Stimulated activated CD8-positive, alpha-beta memory T cell treated with anti-CD3 and anti-CD28 coated beads, Interleukin-4, amount 100 ng/mL, for 24 hours (primary cell): ENCODE results near the gene TJP1.

Source experiments
- DNase-seq: peaks from one replicate; pipeline ENCODE4 v3.0.0-alpha.2; 2020; ENCODE audit warnings: low read depth

TJP1 gene

DNA sequence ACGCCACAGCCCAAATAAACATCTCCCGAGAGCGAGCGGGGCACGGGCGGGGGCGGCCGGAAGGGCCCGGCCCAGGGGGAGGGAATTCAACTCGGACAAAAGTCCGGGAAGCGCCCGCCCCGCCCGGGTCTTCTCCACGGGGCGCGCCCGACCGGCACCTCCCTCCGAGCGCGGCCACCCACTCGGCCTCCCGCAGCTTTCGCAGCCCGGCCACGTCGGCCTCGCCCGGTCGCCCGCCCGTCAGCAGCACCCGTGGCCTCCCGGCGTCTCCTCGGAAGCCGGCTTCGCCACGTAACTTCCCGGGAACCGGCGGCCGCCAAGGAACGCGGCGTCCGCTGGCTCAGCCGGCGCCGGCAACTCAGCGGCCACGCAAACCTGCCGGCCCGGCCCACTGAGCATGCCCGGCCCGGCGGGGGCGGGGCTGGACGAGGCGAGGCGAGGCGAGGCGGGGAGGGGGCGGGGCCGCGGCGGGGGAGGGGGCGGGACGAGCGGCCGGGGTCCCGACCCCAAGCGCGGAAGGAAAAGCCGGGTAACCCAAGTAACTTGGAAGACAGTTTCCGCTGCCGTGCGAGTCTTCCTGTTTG lies at the start of gene TJP1:
Gene TJP1, minus strand, starts transcription at position 369 of the 584 bp plus-strand sequence. CDS start 440 bp downstream, outside the sequence.
- no peak for DNase-seq

DNA sequence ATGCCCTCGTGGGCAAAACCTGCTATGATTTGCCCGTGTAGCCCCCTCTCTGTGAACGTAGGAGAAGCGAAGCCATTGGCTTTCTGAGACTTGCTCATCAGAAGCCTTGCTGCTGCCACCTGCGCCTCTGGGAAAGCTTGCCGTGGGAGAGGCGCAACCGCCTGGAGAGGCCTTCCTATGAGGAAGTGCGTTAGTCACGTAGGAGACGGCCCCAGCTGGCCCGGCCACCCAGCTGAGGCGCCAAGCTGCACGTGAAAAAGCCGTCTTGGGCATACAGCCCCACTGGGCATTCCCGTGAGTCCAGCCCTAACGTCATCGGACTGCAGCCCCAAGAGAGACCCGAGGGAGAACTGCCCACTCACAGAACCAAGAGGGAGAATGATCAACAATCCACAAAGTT lies 49.1 kb upstream of the TJP1 start:
- no peak for DNase-seq

DNA sequence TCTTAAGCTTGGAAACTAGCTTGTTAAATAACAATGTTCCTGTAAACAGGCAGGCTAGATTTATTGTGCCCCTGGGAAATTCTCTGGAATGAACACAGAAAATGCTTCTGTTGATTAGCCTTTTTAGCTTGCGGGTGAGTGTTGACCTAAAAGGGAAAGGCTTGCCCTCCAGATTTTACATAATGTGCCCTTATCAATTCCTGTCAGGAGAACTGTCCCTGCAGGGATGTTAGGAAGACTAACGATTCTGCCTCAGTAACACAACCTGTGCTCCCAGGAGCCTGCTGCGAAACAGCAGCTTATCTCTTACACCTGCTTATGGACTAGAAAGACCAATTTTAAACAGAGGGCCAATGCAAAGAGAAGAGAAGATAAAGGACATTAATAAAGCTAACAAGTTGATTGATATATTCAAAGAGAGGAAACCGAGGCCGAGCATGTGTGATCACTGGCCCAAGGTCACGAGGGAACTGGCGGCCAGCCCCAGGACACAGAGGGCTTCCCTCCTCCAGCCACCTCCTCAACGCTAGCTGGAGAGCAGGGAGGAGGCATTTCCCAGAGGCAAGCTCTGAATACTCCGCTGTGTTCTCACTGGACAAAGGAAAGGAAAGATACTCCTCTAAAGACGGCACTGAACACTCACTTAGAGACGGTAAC lies 48.4 kb upstream of the TJP1 start:
- DNase-seq = no peak

DNA sequence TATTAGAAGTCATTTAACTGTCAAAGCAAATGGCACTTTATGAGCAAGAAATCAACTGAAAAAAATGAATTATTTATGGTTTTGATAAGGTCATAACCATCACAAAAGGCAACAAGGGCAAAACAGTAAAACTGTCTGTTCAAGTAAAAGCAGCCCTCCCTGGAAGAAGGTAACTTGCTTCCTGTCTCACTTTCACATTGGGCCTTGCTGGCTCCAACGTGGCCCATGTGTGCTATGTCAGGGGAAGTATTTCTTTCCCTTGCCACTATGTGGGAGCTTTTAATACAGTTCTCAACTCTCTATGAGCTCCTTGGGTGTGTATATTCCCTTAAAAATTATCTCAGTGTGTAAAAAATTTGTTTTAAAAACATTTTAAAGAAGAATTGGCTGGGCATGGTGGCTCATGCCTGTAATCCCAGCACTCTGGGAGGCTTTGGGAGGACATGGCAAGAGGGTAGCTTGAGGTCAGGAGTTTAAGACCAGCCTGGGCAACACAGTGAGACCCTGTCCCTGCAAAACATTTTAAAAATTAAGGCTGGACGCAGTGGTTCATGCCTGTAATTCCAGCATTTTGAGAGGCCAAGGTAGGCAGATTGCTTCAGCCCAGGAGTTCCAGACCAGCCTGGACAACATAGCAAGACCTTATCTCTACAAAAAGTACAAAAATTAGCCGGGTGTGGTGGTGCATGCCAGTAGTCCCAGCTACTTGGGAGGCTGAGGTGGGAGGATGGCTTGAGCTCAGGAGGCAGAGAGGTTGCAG lies 45.2 kb upstream of the TJP1 start:
- no peak for DNase-seq

DNA sequence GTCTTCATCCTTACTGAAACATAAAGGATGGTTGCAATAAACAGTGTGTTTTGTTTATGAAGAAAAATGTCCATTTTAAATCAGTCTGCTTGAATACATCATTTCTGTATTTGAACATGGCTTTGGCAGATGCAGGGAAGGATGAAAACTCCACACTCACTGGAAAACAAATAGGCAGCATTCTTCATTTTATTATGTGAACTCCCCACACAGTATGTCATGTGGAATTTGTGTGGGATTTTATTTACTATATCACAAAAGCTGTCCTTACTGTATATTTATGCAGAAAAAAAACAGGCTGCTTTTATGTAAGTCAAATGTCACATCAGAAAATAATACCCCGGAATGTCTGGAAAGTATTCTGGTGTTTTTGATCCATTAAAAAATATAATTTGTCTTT lies 44.1 kb upstream of the TJP1 start:
- no peak for DNase-seq

DNA sequence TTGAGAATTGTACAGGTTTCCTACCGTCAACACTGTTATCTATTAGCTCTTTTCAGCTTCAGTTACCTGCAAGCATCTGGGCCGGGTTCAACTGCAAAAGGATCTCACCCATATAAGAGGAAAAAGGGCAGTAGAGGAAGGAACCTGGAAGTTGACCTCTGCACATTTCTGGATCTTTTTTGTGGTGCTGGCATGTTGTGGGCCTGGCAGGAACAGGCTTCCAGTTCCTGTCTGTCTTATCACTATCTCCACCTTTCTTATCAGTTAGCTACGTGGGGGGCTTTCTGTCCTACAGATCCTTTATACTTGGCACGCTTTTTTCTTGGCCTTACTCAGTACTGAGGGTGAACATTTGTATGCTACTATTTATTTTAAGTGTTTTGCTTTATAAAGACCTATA lies 42.2 kb upstream of the TJP1 start:
- DNase-seq = no peak

DNA sequence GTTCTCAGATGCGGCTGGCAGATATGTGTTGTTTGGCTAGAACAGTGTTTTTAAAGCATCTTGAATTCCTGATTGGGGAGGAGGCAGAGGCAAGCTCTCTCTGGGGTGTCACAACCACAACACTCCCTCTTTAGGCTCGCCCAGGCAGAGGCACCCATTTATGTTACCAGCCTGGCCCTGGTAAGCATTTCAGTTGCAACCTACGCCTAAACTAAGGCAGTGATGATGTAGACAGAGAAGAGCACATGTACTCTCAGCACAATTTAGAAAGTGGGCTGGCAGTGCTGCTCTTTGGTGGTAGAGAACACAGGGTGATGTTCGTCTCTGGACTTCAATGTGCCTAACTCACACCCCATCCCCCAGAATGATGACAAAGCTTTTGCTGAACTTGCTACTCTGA lies 41.2 kb upstream of the TJP1 start:
- no peak for DNase-seq

DNA sequence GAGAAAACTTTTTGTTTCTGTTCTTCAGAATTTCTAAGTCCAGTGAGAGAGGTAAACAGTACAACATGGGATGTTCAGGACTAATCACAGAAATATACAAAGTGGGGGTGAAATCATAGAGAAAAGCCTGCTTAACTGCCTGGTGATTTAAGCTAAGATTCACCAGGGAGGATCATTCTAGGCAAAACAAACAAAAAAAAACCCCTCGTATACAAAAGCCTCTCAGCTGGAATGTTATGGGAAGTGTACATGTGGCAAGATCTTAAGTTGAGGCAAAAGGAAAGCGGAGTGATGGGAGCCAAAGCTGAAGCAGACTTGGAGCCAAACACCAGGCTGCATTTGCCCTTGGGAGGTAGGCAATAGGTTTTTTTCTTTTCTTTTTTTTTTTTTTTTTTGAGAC lies 40.0 kb upstream of the TJP1 start:
- no peak for DNase-seq

DNA sequence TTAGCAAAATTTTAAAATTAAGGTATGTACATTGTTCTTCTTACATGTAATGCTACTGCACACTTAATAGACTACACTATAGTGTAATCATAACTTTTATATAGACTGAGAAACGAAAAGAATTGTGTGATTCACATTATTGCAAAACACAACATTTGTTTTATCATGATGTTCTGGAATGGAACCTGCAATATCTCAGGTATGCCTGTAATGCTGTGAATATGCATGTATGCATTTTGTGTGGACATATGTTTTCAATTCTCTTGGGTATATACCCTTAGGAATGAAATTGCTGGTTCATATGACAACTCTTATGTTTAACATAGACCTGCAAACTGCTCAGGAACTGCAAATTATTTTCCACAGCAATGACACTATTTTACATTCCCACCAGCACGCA lies 38.6 kb upstream of the TJP1 start:
- no peak for DNase-seq

DNA sequence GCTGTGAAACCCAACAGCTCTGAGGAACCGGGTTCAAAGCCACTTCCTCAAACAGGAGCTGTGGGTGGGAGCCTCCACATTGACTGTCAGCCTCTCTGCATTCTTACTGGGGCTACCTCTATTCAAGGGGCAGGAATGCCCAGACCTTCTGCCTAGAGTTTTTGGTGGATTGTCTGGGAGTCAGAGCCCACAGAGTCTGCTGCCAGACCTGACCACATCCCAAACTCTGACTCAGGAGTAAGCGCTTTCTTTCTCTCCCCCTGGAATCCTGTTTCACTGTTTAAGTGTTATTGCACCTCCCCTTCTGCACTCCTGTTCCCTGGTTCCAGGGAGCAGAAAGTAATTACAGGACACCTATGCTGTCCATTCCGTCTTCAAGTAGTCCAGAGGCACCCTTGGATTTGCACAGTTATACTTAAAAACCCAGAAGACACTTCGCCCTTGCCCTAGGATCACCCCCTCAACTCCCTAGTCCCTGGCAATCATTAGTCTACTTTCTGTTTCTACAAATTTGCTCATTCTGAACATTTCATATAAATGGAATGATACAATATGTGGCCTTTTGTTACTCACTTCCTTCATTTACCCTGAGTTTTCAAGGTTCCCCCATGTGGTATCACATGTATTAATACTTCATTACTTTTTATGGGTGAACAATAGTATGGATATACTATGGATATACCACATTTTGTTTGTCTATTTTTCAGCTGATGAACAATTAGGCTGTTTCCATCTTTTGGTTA lies 37.9 kb upstream of the TJP1 start:
- DNase-seq = no peak

DNA sequence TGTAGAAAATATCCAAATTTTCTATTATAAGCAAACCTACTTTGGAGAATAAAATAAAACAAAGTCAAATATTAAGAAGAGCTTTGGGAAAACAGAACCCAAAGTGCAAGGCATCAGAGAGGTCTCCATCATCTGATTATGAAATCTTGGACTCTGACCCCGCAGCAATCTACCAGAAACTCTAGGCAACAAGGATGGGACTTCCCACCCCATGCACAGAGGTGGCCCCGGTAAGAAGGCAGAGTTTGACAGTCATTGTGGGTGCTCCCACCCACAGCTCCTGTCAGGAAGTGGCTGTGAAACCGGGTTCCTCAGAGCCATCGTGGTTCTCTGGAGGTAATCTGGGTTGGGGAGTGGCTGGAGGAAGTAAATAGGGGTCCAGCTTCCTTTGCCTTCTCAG lies 37.0 kb upstream of the TJP1 start:
- DNase-seq = no peak

DNA sequence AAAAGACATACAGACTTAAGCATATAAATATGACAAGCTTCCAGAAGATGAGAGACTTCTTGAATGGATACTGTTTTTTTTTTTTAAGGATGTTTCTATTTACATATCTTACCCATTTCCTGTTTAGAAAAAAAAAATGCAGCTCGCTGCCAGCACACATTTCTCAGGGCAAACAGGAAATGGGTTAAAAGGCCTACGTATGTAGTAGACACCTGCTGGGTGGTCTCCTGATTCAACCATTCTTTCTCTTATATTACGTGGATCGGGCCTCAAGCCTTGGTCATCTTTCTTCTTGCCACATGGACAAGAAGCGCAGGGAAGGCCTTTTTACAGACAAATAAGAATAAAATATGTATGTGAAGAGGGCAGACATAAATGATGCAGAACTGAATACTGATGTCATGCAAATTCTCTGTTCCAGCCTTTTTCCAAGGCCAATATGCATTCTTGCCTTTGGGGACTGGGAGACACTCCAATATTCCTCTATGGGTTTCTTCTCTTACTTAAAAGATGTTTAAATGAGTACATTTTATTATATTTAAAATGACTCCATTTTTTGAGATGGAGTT lies 35.0 kb upstream of the TJP1 start:
- no peak for DNase-seq

DNA sequence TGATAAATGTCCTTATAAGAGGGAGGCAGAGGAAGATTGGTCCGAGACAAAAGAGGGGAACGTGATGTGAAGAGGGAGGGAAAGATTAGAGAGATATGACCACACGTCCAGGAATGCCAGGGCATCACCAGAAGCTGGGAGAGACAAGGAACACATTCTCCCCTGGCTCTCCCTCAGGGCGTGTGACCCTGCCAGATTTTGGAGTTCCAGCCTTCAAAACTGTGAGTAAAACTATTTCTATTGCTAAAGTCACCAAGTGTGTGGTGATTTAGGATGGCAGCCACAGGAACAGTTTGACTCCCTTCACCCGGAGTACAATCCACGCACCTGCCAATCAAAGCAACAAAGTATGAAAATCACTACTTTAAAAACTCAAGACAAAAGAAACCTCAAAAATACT lies 32.1 kb upstream of the TJP1 start:
- DNase-seq = no peak

DNA sequence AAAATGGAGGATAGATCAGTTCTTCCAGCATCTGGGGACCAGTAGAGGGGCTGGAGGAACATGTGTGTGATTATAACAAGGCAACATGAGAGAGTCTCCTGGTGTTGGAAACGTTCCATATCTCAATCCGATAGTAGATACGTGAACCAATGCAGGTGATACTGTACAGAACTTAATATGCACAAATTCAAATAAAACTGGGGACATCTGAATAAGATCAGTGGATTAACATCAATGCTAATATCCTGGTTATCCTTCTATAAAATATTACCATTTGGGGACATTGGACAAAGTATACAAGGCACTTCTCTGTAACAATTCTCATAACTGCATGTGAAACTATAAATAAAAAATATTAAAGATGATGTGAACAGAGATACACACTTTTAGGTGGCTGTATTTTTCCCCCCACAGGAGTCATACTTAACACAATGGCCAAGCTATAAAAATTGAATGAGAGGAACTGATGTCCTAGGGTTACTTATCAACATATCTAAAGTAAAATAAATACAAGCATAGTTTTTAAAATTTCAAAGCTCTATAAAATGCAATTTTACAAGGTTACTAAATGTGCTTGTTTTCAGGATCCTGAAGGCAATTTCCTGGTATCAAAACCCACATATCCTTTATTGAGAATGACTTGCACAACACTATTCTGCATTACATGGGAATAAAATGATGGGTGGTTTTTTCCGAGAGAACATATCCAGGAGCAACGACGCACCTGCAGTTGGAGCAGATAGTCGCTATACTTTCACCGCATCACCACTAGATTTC lies 31.1 kb upstream of the TJP1 start:
- no peak for DNase-seq

DNA sequence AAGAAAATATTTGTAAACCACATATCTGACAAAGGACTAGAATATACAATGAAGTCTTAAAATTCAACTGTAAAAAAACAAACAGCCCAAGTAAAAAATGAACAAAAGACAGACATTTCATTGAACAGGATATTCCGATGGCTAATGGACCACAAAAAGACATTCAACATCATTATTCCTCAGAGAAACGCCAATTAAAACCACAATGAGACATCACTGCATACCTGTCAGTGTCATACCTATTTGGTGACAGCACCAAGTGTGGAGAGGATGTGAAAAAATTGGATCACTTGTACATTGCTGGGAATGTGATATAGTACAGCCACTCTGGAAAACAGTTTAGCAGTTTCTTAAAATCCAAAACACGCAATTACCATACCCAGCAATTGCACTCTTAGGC lies 29.9 kb upstream of the TJP1 start:
- DNase-seq = no peak

DNA sequence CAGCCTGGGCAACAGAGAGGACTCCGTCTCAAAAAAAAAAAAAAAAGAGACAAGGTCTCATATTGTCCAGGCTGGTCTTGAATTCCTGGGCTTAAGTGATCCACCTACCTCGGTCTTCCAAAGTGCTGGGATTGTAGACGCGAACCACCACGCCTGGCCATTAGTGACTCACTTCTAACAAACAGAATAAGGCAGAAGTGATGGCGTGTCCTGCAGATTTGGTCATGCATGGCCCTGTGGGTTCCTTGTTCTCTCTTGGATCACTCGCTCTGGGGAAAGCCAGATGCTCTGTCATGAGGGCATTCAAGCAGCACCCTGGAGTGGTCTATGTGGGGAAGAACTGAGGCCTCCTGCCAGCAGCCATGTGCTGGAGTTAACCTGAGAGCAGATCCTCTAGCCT lies 27.4 kb upstream of the TJP1 start:
- DNase-seq = no peak

DNA sequence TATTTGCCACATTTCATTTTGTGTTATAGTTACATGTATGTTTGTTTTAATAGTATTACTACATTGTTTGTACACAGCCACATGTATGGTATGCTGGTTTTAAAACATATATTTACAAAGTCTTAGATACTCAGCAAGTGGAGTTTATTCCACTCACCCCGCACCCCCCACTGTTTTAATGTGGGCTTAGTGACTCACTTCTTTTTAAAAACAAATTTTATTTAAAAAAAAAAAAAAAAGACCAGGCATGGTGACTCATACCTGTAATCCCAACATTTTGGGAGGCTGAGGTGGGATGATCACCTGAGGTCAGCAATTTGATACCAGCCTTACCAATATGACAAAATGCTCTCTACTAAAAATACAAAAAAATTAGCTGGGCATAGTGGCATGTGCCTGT lies 26.9 kb upstream of the TJP1 start:
- no peak for DNase-seq

DNA sequence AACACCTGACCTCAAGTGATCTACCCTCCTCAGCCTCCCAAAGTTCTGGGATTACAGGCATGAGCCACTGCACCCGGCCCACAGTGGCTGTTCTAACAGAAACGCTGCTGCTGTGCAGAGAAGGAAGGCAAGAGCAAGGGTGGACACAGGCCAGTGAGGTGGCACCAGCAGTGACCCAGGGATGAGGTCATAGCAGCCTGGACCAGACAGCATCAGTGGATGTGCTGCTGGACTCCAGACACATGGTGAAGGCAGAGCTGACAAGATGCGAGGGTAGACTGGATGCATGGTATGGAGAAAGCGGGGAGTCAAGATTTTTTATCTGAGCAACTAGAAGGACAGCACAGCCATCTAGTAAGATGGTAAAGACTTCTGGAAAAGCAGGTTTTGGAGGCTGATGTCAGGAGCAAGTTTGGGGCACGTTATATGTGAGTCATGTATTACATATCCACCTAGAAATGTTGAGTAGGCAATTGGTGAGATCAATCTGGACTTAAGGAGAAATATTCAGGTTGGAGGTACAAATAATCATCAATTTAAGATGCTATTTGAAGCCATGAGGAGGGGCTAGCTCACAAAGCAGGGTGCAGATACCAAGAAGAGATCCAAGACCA lies 22.1 kb upstream of the TJP1 start:
- DNase-seq = no peak

DNA sequence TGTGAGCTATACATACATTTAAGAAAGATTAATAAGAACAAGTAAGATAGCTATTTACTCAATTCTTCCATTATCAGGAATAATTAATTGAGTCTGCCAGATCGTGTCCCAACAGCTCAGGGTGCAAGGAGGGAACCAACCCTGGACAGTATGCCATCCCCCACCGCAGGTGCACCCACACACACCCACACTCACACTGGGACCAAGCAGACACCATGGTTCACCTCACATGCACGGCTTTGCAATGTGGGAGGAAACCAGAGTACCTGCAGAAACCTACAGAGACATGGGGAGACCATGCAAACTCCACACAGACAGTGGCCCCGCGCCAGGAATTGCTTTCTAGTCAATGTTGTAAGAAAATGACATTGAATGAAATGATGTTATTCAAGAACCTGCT lies 20.0 kb upstream of the TJP1 start:
- no peak for DNase-seq

DNA sequence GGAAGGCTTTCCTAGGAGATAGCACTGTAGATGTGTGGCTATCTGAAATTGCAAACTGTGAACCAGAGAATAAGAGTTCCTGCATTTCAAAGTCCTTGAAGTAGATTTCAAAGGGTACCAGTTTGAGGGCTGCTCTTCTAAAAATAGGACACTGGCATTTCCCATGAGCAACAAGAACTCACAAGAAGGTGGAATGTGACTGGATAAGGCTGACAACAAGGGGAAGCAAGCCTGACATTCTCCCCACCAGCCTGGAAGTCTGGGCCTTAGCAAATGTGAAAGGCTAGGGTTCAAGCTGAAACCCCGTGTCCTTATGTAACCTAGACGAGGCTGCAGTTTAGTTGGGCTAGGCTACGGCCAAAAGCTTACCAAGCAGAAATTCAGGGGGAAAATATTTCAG lies 18.7 kb upstream of the TJP1 start:
- DNase-seq = no peak

DNA sequence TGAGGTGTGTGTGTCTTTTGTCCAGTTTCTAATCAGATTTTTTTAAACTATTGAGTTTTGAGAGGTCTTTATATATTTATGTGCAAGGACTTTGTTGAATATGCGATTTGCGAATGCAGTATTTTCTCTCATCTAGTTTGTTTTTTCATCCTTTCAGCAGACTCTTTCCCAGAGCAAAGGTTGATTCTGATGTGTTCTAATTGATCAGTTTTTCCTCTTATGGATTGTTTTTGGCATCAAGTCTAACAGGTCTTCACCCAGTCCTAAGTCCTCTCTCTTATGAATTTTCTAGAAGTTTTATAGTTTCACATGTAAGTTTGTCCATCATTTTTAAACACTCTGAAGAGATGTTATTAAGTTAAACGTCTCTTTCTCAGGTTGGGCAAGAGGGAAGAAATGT lies 17.8 kb upstream of the TJP1 start:
- no peak for DNase-seq
